Activated CD8-positive, alpha-beta T cell treated with anti-CD3 and anti-CD28 coated beads for 36 hours (primary cell): ENCODE data around the gene SASH1. TPM values are rescaled to one million over a fixed set of nuclear protein-coding genes. Genes with fewer than 3 reads are reported as not detected.

Experiments
- ATAC-seq: fragments of 200-7000 bp; cut with Tn5 transposase; one replicate; pipeline ENCODE4 v1.10.0; 2021; ENCODE audit warnings: mild to moderate bottlenecking, moderate library complexity
- CTCF ChIA-PET: fragments of 350-600 bp; sonication (Branson Sonifier 250); formaldehyde crosslinking; loops from one replicate; lab custom pipeline; 2021; ENCODE audit warnings: antibody characterized with exemption; lab: Charles Lee
- POLR2A ChIA-PET: fragments of 350-600 bp; sonication (Branson Sonifier 250); formaldehyde crosslinking; loops from one replicate; lab custom pipeline; 2021; ENCODE audit warnings: antibody characterized with exemption; lab: Charles Lee
- DNase-seq: peaks from one replicate; pipeline ENCODE4 v3.0.0-alpha.2; 2020
- H3K27ac Mint-ChIP-seq: one replicate; pipeline ENCODE4 v1.8.0; 2021; ENCODE audit warnings: mild to moderate bottlenecking, mixed read lengths
- H3K27me3 Mint-ChIP-seq: one replicate; pipeline ENCODE4 v1.8.0; 2021; ENCODE audit warnings: mixed read lengths
- H3K36me3 Mint-ChIP-seq: one replicate; pipeline ENCODE4 v1.8.0; 2021; ENCODE audit warnings: low read depth, mixed read lengths
- H3K4me1 Mint-ChIP-seq: one replicate; pipeline ENCODE4 v1.8.0; 2021; ENCODE audit warnings: low read depth, mixed read lengths
- H3K4me3 Mint-ChIP-seq: one replicate; pipeline ENCODE4 v1.8.0; 2021; ENCODE audit warnings: mild to moderate bottlenecking, moderate library complexity, mixed read lengths
- H3K9me3 Mint-ChIP-seq: one replicate; pipeline ENCODE4 v1.8.0; 2021; ENCODE audit warnings: mixed read lengths
- CTCF ChIP-seq: fragments of 200-600 bp; IDR thresholded peaks from one replicate; pipeline ENCODE4 v1.8.0; 2022; ENCODE audit warnings: antibody characterized with exemption, mild to moderate bottlenecking
- intact Hi-C: fragments of 100-400 bp; cut with micrococcal nuclease; formaldehyde crosslinking; loops from one replicate; pipeline ENCODE4 v1.10.0; 2022
- total RNA-seq, 2 experiments: library from RNA; stranded (reverse); gene quantifications; one replicate each; pipeline ENCODE4 v1.2.3, GENCODE V29; 2021

SASH1 gene
- total RNA-seq, 2 experiments from 2014 or later: 0.04 to 0.05 TPM

DNA sequence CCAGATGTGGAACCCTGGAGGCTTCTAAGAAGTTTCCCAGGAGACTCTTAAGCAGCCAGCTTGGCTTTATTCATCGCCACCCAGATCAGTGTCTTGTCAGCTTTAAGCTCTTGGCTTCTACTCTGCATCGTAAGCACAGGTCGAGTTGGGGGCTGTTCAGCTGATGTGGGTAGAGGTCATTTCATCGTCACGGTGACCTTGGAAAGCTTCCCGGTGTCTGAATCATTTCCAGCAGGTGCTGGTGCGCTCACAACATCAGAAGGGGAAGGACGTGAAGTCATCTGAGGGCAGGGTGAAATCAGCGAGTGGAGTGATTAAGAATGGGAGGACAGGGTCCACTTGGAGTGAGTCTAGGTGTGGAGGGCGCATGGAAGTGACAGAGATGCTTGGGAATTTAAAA, 112.6 kb downstream of the SASH1 start:
- POLR2A ChIA-PET: no interaction called here
- TF ChIP-seq CTCF: no peak

DNA sequence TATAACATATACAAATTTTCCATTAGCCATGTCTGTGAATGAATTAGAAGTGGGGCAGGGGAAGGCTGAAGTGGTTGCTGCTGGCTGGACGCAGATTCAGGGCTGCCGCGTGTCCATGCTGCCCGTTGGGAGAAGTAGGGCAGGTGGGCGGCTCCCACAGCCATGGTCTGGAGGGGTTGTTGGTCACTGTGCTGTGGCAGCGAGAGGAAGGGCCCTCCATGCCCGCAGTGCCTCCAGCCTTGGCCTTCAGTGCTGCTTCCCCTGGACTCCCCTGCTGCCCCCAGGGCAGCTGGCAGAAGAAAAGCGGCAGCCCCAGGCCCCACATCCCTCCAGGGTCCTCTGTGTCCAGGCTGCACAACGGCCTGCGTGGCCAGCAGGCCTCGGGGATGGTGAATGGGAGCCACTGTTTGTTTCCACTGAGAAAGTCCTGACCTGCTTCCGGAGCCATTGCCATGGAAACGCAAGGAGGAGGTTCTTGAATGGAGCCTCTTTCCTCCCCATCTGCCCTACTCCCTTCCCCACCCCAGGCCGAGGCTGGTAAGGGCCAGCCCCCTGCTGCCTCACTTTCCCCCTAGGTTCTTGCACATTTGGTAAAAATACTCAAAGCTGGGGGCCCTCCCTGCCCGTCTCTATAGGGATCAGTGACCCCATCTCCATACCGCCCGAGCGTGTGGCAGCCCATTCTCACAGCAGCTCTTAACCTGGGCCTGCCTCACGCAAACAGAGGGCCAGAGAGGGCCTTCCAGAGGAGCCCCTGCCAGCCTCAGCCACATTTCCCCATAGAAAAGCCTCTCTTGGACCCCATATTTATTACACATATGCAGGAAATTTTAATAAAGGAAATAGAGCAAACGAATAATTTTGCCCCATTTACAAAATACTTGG, 113.3 kb downstream of the SASH1 start:
- no peak overlapping the region for H3K27ac Mint-ChIP-seq
- DNase-seq (no peak), ATAC-seq (no peak)
- CTCF ChIA-PET: interaction anchor here (0.7 kb wide), 1 partner anchor 8 kb away, joined by 3 read pairs; no protein-coding TSS in a partner anchor
- H3K36me3 Mint-ChIP-seq: no peaks in the 10 kb centered on the region
- H3K9me3 Mint-ChIP-seq: no peaks in the 10 kb centered on the region
- no peak for TF ChIP-seq CTCF
- H3K27me3 Mint-ChIP-seq: peaks cover 7% of the 10 kb centered on the region
- no peaks in the 10 kb centered on the region for H3K4me1 Mint-ChIP-seq
- intact Hi-C loops: no loop called here
- POLR2A ChIA-PET: no interaction called here
- no peak overlapping the region for H3K4me3 Mint-ChIP-seq

More for the DNA sequence above, 112.6 kb downstream of the SASH1 start:
- Mint-ChIP-seq H3K27me3 (peaks cover 12% of the 10 kb centered on the region), H3K27ac (no peak overlapping the region), H3K4me1 (no peaks in the 10 kb centered on the region), H3K36me3 (no peaks in the 10 kb centered on the region), H3K9me3 (no peaks in the 10 kb centered on the region), H3K4me3 (no peak overlapping the region)
- intact Hi-C loops: no loop called here
- DNase-seq (no peak), ATAC-seq (no peak)
- CTCF ChIA-PET: no interaction called here

DNA sequence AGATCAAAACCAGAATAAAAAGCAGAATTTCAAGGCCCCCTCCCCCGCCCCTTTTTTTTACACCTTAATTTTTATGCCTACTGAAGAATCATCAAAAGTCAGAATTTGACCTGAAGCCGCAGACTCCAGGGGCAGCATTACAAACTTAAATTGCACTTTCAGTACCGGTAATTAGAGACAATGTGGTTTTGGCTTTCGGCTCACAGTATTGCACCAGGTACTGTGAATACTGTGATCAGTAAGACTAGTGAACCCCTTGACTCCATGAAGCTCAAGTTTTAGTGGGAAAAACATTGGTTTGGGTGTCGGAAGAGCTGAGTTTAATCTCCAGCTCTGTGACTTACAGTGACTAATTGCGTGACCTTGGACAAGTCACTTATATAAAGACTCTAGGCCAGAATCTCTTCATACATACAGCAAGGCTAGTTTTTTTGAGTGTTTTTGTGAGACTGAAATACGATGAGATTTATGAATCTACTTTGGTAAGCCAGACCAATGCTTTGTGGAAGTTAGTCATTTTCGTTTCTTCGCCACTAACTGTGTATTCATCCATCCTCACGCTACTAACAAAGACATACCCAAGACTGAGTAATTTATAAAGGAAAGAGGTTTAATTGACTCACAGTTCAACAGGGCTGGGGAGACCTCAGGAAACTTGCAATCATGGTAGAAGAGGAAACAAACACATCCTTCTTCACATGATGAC, 114.7 kb downstream of the SASH1 start:
- Mint-ChIP-seq H3K27ac (no peak overlapping the region), H3K4me1 (no peaks in the 10 kb centered on the region), H3K9me3 (no peaks in the 10 kb centered on the region), H3K27me3 (peaks cover 3% of the 10 kb centered on the region), H3K4me3 (no peak overlapping the region), H3K36me3 (no peaks in the 10 kb centered on the region)
- no peak for TF ChIP-seq CTCF
- POLR2A ChIA-PET: no interaction called here
- peak; percentile 39 for ATAC-seq
- no peak for DNase-seq
- CTCF ChIA-PET: interaction anchor here (2.4 kb wide), 1 partner anchor 280 kb away, joined by 9 read pairs; no protein-coding TSS in a partner anchor
- intact Hi-C loops: no loop called here

DNA sequence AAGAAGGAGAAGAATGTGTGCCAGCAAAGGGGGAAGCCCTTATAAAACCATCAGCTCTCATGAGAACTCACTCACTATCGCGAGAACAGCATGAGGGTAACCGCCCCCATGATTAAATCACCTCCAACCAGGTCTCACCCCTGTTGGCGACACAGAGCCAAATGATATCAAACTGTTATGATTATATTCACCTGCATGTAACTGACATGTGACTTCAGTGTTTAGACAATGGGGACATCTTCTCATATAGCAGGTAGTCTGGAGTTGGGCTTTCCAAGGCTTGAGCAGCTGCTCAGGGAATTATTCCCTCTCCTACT, 115.2 kb downstream of the SASH1 start:
- no peak overlapping the region for H3K4me3 Mint-ChIP-seq
- ATAC-seq (no peak), DNase-seq (peak; percentile 7)
- no peak for TF ChIP-seq CTCF
- H3K36me3 Mint-ChIP-seq: no peaks in the 10 kb centered on the region
- H3K27ac Mint-ChIP-seq: no peak overlapping the region
- H3K27me3 Mint-ChIP-seq: peaks cover 3% of the 10 kb centered on the region
- no peaks in the 10 kb centered on the region for H3K4me1 Mint-ChIP-seq
- ChIA-PET CTCF (interaction anchor here (2.4 kb wide), 1 partner anchor 281 kb away, joined by 9 read pairs; no protein-coding TSS in a partner anchor), POLR2A (no interaction called here)
- intact Hi-C loops: no loop called here
- no peaks in the 10 kb centered on the region for H3K9me3 Mint-ChIP-seq

DNA sequence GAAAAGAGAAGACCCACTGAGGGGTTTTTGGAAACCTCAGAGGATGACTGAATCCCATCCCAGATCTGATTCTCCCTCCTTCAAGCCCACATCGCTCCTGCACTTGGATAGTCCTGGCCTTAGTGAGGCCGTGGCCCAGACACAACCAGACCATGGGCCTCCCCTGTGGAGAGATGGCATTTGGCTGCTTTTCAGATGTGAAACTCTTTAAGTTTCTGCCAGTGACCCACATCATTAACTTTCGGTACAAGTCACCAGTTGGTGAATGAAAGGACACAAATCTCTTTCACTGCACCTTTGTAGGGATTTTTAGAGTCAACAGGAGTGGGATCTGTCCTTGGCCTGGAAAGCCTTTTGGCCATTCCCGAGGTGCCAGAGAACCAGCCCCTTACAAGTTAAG, 116.6 kb downstream of the SASH1 start:
- no peaks in the 10 kb centered on the region for H3K4me1 Mint-ChIP-seq
- TF ChIP-seq CTCF: no peak
- ChIA-PET POLR2A (no interaction called here), CTCF (interaction anchor here (2.4 kb wide), 1 partner anchor 282 kb away, joined by 9 read pairs; no protein-coding TSS in a partner anchor)
- H3K27me3 Mint-ChIP-seq: peaks cover 5% of the 10 kb centered on the region
- no peak overlapping the region for H3K4me3 Mint-ChIP-seq
- H3K27ac Mint-ChIP-seq: no peak overlapping the region
- intact Hi-C loops: no loop called here
- H3K9me3 Mint-ChIP-seq: no peaks in the 10 kb centered on the region
- no peaks in the 10 kb centered on the region for H3K36me3 Mint-ChIP-seq
- DNase-seq: no peak
- ATAC-seq: no peak
